ENCODE results near the gene LRRFIP1. TPM values are rescaled to one million over a fixed set of nuclear protein-coding genes. Genes with fewer than 3 reads are reported as not detected.

The LRRFIP1 gene
- polyA plus RNA-seq, 1 experiment, result 50.4 TPM

DNA sequence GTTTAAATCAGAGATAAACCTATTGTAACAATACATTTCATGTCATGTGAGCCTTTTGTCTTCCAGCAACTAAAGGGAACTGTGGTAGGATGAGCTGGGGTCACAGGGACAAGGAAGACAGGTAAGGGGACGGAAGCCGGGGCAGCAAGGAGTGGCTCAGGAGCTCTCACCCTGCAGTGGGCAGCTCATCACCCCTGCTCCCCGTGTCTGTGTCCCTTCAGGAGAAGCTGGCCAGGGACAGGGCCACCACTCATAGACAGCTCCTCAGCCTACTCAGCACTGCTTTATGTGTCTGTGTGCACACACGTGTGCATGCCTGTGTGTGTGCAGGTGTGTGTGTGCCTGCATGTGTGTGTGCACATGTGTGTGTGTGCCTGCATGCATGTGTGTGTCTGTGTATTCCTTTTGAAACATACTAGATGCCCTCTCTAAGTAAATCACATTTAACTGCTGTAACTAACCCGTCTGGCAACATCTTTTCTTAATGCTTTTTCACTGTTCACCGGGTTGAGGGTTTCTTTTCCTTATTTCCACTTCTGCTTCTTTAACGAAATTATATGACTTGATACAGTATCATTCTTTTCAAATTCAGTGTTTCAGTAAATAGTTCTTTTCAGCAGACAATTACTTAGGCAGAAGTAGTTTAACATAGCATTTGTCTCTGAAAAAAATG, 44.2 kb downstream of the LRRFIP1 start:
- Histone ChIP-seq H3K27me3 (ENCODE audit: control insufficient read depth, insufficient read depth, low read length) (no peaks in the 10 kb centered on the region), H3K36me3 (ENCODE audit: control insufficient read depth, insufficient read depth, low read length) (no peaks in the 10 kb centered on the region), H3K4me3 (ENCODE audit: low read depth, low read length) (no peak overlapping the region)
- TF ChIP-seq, protein P1, sequence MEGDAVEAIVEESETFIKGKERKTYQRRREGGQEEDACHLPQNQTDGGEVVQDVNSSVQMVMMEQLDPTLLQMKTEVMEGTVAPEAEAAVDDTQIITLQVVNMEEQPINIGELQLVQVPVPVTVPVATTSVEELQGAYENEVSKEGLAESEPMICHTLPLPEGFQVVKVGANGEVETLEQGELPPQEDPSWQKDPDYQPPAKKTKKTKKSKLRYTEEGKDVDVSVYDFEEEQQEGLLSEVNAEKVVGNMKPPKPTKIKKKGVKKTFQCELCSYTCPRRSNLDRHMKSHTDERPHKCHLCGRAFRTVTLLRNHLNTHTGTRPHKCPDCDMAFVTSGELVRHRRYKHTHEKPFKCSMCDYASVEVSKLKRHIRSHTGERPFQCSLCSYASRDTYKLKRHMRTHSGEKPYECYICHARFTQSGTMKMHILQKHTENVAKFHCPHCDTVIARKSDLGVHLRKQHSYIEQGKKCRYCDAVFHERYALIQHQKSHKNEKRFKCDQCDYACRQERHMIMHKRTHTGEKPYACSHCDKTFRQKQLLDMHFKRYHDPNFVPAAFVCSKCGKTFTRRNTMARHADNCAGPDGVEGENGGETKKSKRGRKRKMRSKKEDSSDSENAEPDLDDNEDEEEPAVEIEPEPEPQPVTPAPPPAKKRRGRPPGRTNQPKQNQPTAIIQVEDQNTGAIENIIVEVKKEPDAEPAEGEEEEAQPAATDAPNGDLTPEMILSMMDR (IDR thresholded peaks at IDR 0.05; ENCODE audit: insufficient read depth, low read depth, low read length), result no peak
- DNase-seq (ENCODE audit: low read depth), result no peak
- ChIA-PET CTCF (interaction anchor here (0.8 to 6.1 kb wide), 6 partner anchors 10 to 121 kb away, joined by 3 to 45 read pairs (median 4); no protein-coding TSS in a partner anchor), POLR2A (no interaction called here)

DNA sequence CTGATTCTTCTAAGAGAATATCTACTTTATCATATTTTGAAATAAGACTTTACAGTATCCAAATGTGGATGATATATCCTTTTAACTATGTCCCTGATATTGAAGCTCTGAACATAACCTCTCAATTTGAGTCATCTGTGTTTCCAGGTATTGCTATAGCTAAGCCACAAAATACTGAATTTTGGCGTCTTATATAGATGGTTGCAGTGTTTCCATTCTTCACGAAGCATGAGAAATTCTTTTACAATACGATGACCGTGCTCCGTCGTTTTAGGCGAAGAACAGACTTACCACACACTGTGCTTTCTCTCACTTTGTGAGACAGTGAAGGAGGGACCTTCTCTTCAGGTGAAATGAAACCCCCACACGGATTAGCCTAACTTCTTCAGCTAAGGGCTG, 45.3 kb downstream of the LRRFIP1 start:
- Histone ChIP-seq H3K4me3 (ENCODE audit: low read depth, low read length) (no peak overlapping the region), H3K36me3 (ENCODE audit: control insufficient read depth, insufficient read depth, low read length) (no peaks in the 10 kb centered on the region), H3K27me3 (ENCODE audit: control insufficient read depth, insufficient read depth, low read length) (no peaks in the 10 kb centered on the region)
- POLR2A ChIA-PET, result no interaction called here
- no peak for DNase-seq (ENCODE audit: low read depth)
- TF ChIP-seq, protein P1 (IDR thresholded peaks at IDR 0.05; ENCODE audit: insufficient read depth, low read depth, low read length), result no peak
- CTCF ChIA-PET, result interaction anchor here (0.9 to 6.1 kb wide), 5 partner anchors 12 to 91 kb away, joined by 3 to 45 read pairs (median 6); no protein-coding TSS in a partner anchor

DNA sequence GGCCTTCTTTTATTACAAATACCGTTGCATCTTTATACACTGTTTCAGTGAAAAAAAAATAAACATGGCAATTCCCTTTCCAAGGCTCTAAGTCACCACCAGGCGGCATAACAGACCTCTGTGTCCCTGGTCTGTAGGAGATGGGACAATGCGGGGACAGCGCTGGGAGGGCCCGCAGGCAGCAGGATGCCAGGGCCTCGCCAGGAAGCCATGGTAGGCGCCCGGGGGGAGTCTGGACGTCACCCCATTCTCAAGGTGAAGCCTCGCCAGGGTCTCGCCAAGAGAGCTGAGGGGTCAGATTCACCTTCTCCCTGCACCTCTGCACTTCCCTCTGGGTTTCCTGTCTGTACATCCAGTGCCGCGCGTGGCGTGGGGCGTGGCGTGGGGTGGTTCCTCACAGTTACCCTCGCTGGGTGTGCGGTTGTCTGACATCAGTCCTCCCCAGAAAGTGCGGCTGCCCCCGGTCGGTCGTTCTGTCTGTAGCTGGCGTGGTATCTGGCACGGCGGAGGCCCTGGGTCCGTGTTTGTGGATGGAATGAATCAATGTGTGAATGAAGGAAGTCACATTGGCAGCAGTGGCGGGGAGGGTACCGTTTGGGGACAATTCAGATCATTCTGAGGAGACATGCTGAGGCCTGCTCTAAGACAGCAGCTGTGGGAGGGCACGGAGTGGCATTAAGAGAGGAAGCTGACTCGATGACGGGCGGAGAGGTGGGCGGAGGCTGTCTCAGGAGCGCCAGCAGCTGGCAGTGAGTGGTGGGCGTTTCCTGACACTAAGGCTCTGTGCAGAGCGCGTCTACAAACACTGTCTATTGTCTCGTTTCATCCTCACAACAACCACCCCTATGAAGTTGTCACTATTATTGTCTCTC, 46.0 kb downstream of the LRRFIP1 start:
- ChIA-PET CTCF (interaction anchor here (0.9 to 6.1 kb wide), 5 partner anchors 11 to 92 kb away, joined by 3 to 45 read pairs (median 6); no protein-coding TSS in a partner anchor), POLR2A (no interaction called here)
- no peak for DNase-seq (ENCODE audit: low read depth)
- TF ChIP-seq, protein P1 (IDR thresholded peaks at IDR 0.05; ENCODE audit: insufficient read depth, low read depth, low read length), result peak; percentile 47
- H3K27me3 ChIP-seq (ENCODE audit: control insufficient read depth, insufficient read depth, low read length), result no peaks in the 10 kb centered on the region
- H3K36me3 ChIP-seq (ENCODE audit: control insufficient read depth, insufficient read depth, low read length), result no peaks in the 10 kb centered on the region
- no peak overlapping the region for H3K4me3 ChIP-seq (ENCODE audit: low read depth, low read length)

DNA sequence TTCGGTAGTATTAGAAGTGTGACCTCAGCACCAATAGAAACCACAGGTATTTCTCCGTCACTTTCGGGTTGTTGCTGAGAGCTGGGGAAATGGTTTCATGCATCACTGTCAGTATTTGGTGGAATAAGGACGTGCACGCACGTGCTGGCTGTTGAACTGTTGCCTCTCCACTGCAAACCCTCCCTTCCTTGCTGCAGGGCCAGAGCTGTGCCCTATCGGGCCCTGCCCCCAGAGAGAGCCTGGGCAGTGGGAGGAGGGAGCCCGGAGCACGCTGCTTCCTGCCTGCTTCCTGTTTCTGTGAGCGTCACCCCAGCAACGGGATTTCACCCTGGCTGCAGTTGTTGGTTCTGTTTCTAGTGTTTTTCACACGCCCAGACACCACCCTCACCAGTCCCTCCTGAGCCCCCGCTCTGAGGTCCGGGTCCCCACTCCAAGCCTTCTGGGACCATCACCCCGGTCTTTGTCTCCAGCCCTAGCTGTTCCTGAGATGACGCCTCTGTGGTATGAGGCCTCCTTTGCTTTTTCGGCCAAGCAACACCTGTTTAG, 47.4 kb downstream of the LRRFIP1 start:
- DNase-seq (ENCODE audit: low read depth), result peak; percentile 47
- POLR2A ChIA-PET, result no interaction called here
- H3K36me3 ChIP-seq (ENCODE audit: control insufficient read depth, insufficient read depth, low read length), result no peaks in the 10 kb centered on the region
- no peaks in the 10 kb centered on the region for H3K27me3 ChIP-seq (ENCODE audit: control insufficient read depth, insufficient read depth, low read length)
- CTCF ChIA-PET, result interaction anchor here (1.2 to 6.1 kb wide), 3 partner anchors 10 to 71 kb away, joined by 3 to 45 read pairs (median 6); no protein-coding TSS in a partner anchor
- H3K4me3 ChIP-seq (ENCODE audit: low read depth, low read length), result no peak overlapping the region
- TF ChIP-seq, protein P1 (IDR thresholded peaks at IDR 0.05; ENCODE audit: insufficient read depth, low read depth, low read length), result no peak

DNA sequence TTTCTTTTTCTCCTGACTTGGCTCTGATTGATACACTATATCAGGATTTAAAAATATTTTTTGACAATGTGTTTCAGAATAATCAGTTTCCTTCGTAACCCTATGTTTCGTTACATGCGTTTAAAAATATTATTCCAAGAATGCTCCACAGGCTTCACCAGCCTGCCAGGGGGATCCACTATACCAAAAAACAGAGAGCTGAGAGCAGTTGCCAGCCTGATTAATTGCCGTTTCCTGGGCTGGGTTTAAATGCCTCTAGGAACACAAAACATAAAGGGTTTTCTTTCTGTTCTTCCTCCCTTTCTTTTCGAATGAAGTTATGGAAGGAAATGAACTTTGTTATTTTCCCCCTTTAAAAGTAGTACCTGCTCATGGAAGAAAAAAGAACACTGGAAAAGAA, 47.9 kb downstream of the LRRFIP1 start:
- Histone ChIP-seq H3K27me3 (ENCODE audit: control insufficient read depth, insufficient read depth, low read length) (no peaks in the 10 kb centered on the region), H3K4me3 (ENCODE audit: low read depth, low read length) (no peak overlapping the region), H3K36me3 (ENCODE audit: control insufficient read depth, insufficient read depth, low read length) (no peaks in the 10 kb centered on the region)
- DNase-seq (ENCODE audit: low read depth), result no peak
- ChIA-PET CTCF (interaction anchor here (1.2 to 6.1 kb wide), 4 partner anchors 10 to 94 kb away, joined by 3 to 45 read pairs (median 5); no protein-coding TSS in a partner anchor), POLR2A (no interaction called here)
- TF ChIP-seq, protein P1 (IDR thresholded peaks at IDR 0.05; ENCODE audit: insufficient read depth, low read depth, low read length), result no peak
